Vagina (tissue), 2 donors: ENCODE measurements around the gene TTLL11.

Source experiments
- CTCF ChIP-seq, 3 experiments: fragments of 450-650 bp in 2 of 3; fragments of 200-600 bp in 1 of 3; sonication (generic) in 1 of 3; IDR thresholded peaks; one replicate each; pipeline ENCODE4 v1.5.1; 2017 to 2019; ENCODE audit warnings: antibody characterized with exemption in 3 of 3, mild to moderate bottlenecking in 2 of 3, moderate library complexity in 2 of 3
- POLR2A ChIP-seq, 2 donors: fragments of 450-650 bp; IDR thresholded peaks; one replicate each; pipeline ENCODE4 v1.6.1; 2017; ENCODE audit warnings: antibody characterized with exemption in 2 of 2, mild to moderate bottlenecking in 2 of 2, moderate library complexity in 2 of 2

GRCh38 chr9:121998513-121999049 is 94.5 kb downstream of the TTLL11 start:
- TF ChIP-seq CTCF (IDR thresholded peaks at IDR 0.05) = no peak
- TF ChIP-seq POLR2A (IDR thresholded peaks at IDR 0.05) = no peak
